Activated gamma-delta T cell treated with anti-CD3 and anti-CD28 coated beads, Interleukin-2, amount 50 U/mL, for 16 hours (primary cell): ENCODE results near the gene OOSP4A.

ENCODE experiments used
- DNase-seq: peaks from one replicate; pipeline ENCODE4 v3.0.0-alpha.2; 2020; ENCODE audit warnings: low read depth

Gene OOSP4A

DNA sequence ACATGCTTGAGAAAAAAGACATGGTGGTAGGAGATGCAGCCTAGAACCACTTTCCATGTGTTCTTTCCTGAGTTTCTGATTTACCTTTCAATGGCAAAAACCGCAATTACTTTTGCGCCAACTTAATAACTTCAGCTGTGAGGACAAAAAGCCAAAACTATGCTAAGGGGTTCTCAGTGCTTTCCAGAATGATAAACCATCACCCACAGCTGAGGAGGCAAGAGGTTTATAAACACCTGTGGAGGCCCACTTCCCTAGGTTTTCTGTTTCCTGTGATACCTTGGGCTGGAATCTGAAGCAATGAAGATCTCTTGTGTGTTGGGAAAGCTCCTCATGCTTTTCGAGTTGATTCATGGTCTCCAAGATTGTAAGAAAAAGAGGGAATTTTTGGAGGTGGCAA, at the start of gene OOSP4A:
OOSP4A (plus strand) TSS at position 301 of the 400 bp plus-strand sequence; CDS start at position 301, 0 bp downstream.
- no peak for DNase-seq

GRCh38 chr11:59918480-59918879, 45.4 kb upstream of the OOSP4A start:
- no peak for DNase-seq

DNA sequence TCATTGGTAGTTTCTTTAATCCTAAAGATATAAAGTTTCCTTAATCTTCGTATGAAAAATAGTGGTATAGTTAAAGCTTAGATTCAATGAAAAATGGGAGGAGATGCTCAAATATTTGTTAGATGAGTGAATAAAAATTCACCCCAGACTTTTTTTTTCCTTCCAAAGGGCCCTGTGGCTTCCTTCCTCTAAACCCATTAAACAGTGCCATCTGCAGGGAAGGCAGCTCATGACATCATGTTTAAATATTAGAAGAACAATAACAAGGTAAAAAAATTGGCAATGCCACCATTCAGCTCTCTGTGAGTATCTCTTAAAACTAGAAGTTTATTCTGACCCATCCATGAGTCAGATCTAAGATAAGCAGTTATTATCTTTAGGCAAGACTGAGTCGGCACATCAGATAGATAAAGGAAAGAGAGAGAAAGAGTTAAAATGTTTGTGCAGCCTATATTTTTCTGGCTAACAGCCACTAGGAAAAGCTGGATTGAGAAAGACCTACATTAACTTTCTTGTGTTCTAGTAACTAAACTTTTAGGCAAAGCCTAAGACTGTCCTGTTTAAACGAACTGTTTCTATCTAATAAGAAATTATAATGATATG, 44.7 kb upstream of the OOSP4A start:
- DNase-seq, result no peak

GRCh38 chr11:59923813-59924212, 40.0 kb upstream of the OOSP4A start:
- no peak for DNase-seq

DNA sequence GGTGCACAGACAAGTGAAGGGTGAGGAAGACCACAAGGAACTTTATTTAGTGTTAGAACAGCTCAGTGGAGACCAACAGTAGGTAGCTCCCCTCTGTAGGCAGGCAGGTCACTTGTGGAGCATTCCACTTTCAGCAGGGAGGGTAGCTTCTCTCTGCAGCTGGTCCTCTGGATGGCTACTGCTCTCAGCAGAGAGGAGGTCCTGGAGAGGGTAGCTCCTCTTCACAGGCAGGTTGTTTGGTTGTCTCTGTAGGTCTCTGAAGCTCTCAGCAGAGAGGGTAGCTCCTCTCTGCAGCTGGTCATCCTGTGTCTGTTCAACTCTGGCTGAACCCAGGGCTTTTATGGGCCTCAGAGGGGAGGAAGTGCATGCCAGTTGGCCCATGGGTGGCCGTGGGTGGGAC, 32.1 kb upstream of the OOSP4A start:
- no peak for DNase-seq

- DNase-seq, result no peak
Observed at GRCh38 chr11:59938132-59938531, 25.7 kb upstream of the OOSP4A start, which contains the start of gene OOSP1. OOSP1 (plus strand) TSS chr11:59938432; CDS start chr11:59938455, 23 bp downstream.

DNA sequence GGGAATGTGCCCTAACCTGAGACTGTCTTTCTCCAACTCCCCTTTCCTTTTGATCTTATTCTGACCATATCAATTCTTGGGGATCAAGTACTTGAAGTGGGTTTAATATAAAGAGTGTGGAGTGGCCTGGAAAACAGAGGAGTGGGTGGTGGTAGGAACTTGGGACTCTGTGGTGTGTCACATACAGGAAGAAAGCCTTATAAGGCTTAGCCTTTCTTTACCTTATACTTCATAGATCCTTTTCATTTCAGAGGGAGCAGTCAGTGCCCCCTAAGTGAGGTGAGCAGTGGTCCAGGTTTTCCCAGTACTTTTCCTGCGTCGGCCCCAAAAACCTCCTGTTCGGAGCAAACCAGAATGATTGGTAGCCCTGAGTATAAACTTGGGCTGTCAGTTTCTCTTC, 25.1 kb upstream of the OOSP4A start:
- DNase-seq, result no peak

DNA sequence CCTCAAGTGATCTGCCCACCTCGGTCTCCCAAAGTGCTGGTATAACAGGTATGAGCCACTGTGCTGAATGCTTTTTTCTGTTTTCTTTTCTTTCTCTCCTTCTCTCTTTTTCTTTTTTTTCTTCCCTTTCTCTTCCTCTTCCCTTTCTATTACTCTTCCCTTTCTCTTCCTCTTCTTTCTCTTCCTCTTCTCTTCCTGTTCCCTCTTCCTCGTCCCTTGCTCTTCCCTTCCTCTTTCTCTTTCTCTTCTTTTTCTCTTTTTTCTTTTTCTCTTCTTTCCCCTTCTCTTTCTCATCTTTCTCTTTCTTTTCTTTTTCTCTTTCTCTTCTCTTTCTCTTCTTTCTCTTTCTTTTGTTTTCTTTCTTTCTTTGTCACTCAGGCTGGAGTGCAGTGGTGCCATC, 24.4 kb upstream of the OOSP4A start:
- no peak for DNase-seq

DNA sequence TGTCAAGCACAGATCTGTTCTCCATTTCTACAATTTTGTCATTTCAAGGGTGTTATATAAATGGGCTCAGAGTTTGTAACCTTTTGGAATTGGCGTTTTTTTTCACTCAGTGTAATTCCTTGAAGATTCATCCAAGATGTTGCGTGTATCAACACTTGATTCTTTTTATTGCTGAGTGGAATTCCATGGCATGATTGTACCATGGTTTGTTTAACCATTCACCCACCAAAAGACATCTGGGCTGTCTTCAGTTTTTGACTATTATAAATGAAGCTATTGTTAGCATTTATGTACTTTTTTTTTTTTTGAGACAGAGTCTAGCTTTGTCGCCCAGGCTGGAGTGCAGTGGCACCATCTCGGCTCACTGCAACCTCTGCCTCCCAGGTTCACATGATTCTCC, 22.7 kb upstream of the OOSP4A start:
- no peak for DNase-seq

GRCh38 chr11:59943997-59944714, 19.7 kb upstream of the OOSP4A start:
- no peak for DNase-seq

GRCh38 chr11:59944720-59945119, 19.1 kb upstream of the OOSP4A start:
- DNase-seq, result no peak

DNA sequence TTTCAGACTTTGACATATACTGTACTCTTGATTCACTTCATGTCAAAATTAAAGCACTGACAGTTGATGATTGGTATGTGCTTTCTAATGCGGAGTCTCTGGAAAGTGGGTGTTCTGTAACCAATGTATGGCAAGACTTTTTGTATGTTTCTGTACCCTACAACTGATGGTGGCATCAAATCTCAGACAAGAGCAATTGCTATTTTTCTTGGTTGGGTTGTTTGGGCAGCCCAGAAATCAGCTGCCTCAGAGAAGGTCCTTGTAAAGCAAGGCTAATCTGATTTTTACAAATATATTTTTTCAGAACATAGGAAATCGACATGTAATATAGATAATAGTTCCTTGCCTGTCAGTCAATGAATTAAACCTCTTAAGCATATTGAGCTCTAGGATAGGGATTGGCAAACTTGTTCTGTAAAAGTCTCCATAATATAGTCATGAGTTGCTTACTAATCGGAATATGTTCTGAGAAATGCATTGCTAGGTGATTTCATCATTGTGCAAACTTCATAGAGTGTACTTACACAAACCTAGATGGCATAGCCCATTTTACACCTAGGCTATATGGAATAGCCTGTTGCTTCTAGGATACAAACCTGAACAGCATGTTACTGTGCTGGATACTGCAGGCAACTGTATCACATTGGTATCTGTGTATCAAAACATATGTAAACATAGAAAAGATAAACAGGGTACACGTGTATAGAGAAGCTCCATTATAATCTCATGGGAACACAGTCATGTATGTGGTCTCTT, 10.2 kb upstream of the OOSP4A start:
- no peak for DNase-seq

- DNase-seq, result no peak
Observed at GRCh38 chr11:59954219-59954847, 9.5 kb upstream of the OOSP4A start.

GRCh38 chr11:59957094-59957493, 6.7 kb upstream of the OOSP4A start:
- DNase-seq, result no peak

DNA sequence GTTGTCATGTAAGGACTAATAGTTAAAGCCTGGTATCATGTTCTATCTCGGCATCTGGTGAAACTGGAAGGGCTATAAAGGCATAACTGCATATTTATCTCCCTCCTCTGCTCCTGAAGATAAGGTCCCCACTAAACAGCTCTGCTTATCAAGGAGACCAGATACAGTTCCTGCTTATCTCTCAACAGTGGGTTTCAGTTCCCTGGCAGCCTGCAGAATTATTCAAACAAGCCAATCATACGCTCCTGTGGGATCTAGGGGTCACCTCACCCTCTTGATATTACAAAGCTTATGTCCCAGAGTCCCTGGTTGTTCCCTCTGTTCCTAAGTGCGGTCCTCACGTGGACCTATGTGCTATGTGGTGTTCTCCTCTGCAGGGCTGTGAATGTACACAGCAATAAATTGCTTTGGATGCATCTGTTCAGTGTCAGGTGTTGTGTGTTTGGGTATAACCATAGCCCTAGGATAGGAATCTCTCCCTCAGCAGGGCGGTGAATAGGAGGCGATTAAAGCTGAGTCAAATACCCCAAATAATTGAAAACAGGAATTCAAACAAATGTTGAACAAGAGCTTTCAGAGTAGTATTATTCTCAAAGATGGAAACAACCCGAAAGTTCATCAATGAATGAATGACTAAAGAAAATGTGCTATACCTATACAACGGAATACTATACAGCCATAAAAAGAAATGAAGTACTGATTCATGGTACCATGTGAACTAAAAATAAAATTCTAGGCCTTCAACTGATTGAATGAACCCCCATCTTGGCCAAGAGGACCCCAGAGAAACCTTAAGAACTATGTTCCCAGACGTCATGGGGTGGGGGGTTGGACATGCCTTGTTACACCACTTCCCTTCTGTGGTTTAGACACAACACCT, 3.1 kb upstream of the OOSP4A start:
- no peak for DNase-seq

GRCh38 chr11:59962107-59962482, 1.7 kb upstream of the OOSP4A start:
- no peak for DNase-seq

DNA sequence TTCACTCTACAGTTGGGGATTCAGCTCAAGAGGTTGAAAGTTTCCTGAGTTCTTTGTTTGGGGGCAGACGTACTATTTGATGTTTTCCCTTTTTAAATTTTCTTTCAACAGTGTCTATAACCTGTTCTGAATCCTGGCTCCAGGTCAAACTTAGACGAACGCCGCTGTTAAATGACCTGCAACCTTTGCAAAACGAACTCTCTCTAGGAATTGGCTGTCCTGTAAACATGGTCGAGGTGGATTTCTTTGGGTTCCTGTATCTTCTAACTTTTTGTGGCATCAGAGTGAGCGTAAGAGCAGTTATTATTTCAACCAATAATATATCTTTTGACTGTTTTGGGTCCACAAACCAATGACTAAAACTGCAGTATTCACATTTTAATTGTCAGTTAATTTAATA, 1.6 kb downstream of the OOSP4A start:
- DNase-seq, result no peak

GRCh38 chr11:59966201-59966600, 2.4 kb downstream of the OOSP4A start:
- no peak for DNase-seq

DNA sequence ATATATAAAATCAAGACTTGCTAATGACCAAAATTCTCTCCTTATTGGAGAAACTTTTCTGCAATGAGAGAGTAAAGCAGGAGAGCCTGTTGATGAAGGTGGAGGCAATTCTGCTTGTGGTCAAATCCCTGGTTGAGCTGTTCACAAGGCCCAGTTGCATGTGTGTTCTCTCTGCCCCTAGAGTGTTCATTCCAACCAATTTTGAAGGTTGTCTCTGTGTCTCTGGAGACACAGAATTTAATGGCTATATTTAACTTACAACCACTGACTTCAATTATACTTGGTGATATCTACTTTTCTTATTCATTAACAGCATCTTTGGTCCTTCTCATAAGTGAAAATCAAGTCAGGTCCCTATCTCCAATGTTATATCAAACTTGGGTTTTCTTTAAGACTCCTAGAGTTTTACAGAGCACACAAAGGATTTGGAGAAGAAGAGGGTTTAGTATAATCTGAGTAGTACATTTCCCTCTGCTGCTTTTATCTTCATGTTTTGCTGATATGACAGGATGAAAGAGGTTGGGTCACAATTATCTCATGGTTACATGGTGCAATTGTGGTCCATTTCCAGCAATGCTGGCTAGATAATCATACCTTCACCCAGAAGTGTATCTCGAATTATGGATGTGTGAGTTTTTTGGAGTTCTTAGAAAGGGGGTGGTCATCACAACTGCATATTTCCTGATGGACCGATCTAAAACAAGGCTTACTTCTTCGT, 4.0 kb downstream of the OOSP4A start:
- no peak for DNase-seq

DNA sequence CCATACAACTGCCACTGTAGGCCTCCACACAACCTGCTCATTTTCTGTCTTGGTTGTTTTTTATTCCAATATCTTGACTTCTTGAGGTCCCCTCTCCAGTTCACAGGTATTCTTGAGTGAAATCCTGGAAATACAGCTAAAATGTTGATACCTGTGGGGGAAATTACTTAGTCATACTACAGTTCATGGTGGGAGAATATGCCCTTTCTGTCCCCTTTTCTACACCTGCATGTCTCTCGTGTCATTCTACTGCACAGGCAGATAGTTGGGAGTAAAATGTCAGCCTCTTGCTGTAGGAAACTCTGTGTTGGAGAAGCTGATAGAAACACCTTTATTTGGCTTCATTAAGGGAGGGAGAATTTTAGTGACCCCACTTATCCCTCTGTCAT, 4.6 kb downstream of the OOSP4A start:
- no peak for DNase-seq

- DNase-seq, result no peak
Observed at GRCh38 chr11:59973097-59973496, 9.3 kb downstream of the OOSP4A start.
